HG03097 (cell line): ENCODE data around the gene SKOR1.
A peak's percentile ranks its signal among the peaks of the same experiment; 100 is the strongest.

Experiments used
- ATAC-seq: cut with Tn5 transposase; IDR thresholded peaks from one replicate; pipeline ENCODE4 v1.9.1; 2021; ENCODE audit not compliant: unreplicated experiment, low FRiP score

Gene SKOR1

DNA sequence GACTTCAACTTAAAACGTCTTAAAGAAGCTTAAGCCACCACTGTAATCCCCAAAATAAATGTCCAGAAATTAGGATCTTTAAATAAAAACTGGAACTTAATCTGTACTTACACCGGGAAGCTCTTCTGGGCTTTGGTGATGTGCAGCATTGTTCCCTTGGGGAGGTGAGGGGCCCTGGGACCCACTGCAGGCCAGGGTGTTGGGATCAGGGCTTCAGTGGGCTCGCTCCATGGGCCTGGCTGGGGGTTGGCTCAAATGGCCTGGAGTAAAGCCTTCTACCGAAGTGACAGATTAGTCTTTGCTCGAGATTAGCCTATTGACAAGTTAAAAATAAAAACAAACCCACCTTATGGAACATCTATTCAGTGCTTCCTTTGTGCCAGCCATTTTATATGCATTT, 20.7 kb downstream of the SKOR1 start:
- no peak for ATAC-seq

DNA sequence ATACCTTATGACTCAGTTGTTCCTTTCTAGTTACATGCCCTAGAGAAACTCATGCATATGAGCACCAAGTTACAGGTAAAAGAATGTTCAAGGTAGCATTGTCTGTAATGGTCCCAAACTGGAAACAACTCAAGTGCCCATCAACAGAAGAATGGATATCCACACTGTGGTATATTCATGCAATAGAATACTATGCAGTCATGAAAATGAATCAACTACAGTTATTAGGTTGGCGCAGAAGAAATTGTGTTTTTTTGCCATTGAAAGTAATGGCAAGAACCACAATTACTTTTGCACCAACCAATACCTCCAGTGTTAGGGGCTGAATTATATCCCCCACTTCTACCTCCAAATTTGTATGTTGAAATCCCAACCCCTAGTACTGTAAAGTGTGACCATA, 24.2 kb downstream of the SKOR1 start:
- ATAC-seq = no peak

DNA sequence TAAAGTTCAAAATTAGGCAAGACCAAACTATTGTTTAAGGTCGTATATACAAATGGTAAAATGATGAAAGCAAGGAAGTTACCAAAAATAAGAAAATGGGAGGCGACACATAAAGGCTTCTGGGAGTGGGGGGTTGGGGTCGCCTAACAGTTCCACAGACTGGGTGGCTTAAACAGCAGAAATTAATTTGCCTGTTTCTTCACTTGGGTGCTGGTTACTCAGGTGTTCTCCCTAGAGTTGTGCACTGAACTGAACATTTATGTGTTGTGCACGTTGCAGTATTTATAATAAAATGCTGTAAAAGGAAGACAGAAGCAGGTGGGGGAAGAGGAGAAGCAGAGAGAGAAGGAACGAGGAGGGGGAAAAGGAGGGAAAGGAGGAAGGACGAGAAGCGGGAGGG, 25.0 kb downstream of the SKOR1 start:
- no peak for ATAC-seq

DNA sequence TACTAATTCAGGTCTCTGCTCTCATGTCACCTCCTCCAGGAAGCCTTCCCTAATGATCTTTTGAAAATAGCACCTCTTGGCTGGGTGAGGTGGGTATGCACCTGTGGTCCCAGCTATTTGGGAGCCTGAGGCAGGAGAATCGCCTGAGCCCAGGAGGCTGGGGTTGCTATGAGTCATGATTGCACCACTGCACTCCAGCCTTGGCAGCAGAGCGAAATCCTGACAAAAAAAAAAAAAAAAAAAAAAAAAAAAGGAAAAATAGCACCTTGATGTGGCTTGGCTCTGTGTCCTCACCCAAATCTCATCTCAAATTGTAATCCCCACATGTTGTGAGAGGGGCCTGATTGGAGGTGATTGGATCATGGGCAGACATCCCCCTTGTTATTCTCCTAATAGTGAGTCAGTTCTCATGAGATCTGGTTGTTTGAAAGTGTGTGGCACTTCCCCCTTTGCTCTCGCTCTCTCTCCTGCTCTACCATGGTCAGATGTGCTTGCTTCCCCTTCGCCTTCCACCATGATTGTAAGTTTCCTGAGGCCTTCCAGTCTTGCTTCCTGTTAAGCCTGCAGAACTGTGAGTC, 25.8 kb downstream of the SKOR1 start:
- no peak for ATAC-seq

DNA sequence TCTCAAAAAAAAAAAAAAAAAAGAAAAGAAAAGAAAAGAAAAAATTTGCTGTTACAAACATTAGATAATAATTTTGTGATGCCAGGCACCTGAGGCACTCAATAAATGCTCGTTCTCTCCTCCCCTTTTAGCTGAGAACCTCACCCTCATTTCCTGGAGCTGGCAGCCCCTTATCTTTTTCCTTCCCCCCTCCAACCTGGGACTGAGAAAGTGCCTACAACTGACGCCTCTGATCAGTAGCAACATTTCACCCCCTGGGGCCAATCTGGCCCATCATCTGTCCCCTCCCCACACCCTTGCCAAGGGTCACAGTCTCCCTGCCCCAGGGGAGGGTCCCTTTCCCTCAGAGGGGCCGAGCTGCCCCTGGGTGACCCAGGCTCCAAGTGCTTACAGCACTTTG, 27.1 kb downstream of the SKOR1 start:
- ATAC-seq = no peak

DNA sequence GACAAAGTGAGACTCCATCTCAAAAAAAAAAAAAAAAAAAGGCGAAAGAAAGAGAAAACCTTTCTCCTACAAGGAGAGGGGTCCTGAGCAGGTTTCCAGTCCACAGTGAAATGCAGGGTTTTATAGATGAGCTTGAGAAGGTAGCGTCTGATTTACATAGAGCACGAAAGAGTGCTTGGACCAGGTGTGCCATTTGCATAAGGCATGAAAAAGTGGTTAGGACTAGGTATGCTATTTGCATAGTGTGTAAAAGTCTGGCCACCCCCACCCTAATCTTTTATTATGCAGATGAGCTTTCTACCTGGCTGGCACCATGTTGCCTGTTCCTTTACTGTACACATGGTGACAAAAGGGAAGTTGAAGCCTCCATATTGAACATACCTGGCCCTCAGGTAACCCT, 28.1 kb downstream of the SKOR1 start:
- ATAC-seq = no peak

DNA sequence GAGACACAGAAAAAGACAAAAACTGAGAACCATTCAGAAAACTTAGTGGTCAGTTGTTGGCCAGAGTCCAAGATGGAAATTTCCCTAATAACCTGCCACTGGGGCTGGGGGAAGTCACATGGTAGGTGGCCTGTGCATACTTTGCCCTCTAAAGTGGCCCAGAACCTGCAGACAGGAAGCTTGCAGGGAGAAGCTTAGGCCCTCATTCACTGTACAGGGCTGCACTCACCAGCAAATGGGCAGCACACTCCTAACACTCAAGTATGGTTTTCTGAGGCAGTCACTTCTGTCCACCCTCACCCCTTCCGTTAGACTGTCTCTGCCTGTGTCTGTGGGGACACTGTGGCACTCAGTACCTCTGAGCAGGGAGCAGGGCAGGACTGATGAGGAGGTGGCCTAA, 29.0 kb downstream of the SKOR1 start:
- ATAC-seq = no peak

DNA sequence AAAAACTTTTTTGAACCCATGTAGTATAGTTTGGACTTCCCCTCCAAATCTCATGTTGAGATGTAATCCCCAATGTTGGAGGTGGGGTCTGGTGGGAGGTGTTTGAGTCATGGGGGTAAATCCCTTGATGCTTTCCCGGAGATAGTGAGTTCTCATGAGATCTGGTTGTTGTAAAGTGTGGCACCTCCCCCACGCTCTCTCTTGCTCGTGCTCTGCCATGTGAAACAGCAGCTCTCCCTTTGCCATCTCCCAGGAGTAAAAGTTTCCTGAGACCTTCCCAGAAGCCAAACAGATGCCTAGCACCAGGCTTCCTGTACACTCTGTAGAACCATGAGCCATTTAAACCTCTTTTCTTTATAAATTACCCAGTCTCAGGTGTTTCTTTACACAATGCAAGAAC, 30.5 kb downstream of the SKOR1 start:
- no peak for ATAC-seq

DNA sequence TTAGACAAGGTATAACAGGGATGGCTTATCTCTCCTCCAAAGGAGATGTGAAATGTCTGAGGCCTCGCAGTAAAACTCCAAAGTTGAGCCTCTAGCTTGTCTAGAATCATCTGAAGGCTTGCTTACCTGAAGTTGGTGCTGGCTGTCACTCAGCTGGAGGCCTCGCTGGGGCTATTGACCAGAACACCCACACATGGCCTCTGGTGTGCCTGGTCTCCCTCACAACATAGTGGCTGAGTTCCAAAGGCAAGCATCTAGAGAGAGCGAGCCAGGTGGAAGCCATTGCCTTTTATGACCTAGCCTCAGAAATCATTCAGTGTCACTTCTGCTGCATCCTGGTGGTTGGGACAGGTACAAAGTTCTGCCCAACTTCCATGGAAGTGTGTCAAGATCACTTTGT, 31.9 kb downstream of the SKOR1 start:
- ATAC-seq = no peak

DNA sequence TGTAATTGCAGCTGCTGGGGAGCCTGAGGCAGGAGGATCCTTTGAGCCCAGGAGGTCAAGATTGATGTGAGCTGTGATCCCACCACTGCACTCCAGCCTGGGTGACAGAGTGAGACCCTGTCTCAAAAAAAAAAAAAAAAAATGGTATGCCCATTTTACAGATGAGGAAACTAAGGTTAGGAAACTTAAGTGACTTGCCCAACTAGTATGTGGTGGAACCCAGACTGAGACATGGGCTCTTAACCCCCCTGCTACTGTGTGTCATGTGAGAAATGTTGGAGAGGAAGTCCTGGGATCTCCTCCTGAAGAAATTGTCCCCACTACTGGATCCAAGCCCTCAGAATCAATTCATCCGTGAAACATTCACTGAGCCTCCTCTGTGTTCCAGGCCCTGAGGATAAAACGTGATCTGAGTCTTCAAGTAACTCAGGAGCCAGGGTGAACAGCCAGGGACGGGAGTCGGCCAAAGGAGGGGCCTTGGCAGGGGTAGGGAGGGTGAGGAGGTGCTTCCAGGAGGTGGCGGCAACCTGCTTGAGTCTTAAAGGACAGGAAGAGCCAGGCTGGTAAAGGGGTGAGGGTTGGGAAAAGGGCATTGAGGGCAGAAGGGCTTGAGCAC, 34.1 kb downstream of the SKOR1 start:
- ATAC-seq = no peak

DNA sequence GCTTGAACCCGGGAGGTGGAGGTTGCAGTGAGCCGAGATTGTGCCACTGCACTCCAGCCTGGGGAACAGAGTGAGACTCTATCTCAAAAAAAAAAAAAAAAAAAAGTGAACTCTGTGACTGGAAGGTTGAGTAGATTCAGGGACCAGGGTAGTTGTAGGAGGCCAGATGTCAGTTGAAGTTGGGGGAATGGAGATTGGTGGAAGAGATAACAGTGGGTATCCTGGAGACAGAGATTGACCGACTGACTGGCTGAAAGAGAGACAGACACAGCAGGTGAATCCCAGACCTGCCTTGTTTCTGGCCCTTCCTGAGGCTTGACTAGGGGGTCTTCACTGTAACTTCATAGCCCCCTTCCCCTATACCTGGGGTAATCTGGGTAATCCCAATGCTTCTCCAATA, 36.7 kb downstream of the SKOR1 start:
- no peak for ATAC-seq

DNA sequence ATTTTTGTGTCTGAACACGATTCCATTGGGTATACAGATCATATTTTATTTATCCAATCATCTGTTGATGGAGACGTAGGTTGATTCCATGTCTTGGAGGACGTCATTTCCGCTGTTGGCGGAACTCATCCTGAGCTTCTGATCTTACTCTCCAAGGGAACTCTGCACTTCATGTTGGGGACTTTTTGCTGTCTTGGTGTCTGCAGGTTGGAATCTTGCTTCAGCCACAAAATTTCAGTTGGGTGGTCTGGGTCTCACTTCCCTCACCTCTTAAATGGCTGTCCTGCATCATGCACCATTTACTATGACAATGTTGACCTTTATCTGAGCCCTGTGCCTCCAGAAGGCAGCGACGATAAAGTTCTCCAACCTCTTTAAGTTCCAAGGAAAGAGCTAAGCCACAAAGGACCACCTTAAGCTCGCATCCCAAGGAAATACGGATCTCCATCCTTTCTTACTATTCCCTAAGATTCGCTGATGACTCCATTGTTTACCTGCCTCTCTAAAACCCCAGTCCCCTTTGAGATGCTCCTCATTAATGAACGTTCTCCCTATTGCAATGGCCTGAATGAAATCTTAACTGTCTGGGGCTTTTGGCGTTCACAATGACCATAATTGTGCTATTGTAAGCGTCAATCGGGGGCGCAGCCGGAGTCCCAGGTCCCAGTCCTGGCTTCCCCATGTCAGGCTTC, 37.6 kb downstream of the SKOR1 start:
- ATAC-seq = peak; percentile 15

DNA sequence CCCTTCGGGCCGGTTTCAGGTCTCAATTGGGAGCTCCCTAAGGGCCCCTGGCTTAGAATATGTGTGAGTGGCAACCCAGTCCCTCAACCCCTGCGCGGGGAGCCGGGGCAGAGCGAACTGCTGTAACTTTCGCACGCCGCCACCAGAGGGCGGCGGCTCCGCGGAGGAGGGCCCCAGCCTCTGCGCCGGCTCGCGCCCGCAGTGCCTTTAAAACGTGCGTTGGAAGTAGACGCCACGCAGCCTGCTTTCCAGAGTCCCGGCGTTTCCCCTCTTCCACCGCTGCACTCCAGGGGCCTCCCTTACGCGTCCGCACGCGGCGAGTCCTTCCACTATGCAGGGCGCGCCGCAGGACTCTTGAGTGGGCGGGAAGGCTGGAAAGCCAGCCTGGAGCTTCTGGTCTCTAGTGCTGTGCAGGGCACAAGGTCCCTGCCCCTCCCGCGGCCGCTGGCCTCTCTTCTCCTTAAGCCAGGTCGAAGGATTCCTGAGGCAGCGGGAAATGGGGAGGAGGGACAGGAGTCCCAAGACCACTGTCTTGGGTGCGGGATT, 38.2 kb downstream of the SKOR1 start:
- ATAC-seq = peak; percentile 79

DNA sequence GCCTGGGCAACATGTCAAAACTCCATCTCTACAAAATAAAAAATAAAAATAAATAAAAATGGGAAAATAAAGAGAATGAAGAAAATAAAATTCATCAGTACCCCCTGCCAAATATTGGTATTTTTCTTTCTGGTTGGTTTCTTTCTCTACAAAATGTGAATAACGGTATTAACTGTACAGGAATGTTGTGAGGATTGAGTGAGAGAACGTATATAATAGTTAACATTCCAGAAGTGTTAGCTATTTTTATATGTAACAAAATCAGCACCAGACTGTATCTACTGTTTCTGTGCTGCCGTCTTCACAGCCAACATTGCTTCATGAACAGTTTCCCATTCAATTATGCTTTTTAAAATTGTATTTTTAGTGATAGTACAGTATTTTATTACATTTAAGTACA, 40.0 kb downstream of the SKOR1 start:
- ATAC-seq = no peak

DNA sequence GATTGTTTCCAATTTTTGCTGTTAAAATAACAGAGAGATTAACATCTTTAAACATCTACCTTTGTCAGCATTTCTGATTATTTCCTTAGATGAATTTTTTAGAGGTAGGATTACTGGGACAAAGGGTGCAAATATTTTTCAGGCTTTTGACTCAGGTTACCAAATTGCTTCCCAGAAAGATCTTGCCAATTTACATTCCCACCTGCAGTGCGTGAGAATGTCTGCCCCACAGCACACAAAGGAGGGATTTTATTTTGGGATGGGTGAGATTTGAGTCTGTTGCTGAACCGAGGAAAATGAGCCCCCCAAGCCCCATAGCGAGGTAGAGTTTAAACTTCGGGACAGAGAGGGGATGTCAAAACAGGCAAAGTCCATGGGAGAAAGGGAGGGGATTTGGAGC, 40.5 kb downstream of the SKOR1 start:
- ATAC-seq = no peak

DNA sequence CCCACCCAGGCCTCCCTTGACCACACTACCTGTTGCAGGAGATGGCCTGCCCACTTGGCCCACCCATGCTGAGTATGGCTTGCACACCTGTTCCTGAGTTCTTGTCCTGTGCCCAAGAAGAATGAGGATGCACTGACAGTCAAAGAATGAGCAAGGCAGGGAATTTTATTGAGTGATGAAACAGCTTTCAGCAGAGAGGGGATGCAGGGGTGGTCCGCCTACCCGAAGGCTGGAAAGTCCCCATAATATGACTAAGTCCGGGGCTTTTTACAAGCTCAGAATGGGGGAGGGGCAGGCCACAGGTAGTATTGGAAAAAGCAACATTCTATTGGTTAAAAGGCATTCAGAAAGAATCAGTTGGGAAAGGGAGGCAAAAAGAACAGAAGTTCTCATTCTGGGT, 44.4 kb downstream of the SKOR1 start:
- ATAC-seq = no peak

DNA sequence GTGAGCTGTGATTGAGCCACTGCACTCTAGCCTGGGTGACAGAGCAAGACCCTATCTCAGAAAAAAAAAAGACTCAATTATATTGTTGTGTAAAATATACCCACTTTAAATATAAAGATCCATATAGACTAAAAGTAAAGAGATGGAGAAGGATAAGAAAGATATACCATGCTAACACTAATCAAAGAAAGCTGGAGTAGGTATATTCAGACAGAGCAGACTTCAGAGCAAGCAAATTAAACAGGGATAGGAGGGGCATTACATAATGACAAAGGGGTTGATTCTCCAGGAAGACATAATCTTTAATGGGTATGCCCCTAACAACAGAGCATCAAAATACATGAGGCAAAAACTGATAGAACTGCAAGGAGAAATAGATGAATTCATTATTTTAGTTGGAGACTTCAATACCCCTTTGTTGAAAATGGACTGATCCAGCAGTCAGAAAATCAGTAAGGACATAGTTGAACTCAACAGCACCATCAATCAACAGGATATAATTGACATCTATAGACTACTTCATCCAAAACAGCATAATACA, 45.6 kb downstream of the SKOR1 start:
- no peak for ATAC-seq

DNA sequence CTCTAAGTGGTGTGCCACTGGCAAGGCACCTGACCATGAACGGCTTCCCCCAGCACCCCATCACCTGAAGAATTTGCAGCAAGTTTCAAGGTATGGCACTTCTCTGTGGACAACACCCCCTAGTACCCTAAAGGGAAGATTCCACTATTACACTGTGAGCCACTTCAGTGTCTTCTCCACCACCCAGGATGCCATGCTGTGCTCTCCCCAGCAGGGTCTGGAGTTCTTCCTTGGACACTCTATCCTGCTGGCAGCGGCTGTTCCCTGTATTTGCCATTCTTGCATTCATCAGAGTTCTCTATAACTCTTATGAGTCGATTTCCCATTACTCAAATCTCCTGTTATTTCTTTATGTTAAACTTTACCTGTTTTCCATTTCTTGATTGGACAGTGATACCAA, 48.5 kb downstream of the SKOR1 start:
- no peak for ATAC-seq

DNA sequence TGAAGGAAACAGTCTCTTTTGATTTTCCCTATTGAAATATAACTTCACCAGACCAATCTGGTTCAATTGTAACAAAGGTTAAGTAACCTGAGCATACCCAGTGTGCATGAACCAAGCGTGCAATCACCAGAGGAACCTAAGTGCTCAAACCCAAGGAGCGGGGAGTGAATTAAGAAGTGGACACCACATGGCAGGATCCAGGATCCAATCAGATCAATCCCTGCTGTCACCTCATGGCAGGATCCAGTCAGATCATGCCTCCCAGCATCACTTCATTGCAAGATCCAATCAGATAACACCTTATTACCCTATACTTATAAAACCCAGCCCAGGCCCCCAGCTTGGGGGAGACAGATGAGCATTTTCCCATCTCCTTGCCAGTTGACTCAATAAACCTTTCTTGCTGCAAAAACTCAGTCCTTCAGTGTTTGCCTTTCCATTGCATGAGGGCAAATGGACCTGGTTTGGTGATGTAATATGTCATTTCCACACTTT, 53.5 kb downstream of the SKOR1 start:
- no peak for ATAC-seq

DNA sequence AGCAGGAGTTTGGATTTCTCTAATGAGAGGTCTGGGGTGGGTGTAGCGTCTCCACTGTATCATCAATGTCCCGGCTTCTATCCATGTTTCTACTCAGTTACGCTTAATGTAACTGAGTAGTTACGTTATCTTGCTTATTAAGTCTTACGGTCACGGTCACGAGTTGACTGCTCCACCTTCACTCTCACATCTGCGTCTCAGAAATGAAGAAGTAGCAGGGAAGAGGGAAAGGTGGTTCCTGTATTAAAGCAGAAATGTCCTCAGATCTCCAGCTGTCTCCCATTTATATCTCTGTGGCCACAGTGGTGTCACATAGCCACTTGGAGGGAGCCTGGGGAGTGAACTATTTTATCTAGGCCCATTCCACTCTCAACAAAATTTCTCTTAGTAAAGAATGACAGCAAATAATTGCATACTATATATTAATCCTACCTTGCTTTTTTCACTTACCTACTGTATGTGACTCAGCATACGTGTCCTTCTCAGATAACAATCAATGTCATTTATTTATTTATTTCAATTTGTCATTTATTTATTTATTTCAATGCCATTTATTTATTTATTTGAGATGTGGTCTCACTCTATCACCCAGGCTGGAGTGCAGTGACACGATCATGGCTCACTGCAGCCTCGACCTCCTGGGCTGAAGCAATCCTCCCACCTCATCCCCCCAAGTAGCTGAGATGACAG, 54.3 kb downstream of the SKOR1 start:
- ATAC-seq = no peak

DNA sequence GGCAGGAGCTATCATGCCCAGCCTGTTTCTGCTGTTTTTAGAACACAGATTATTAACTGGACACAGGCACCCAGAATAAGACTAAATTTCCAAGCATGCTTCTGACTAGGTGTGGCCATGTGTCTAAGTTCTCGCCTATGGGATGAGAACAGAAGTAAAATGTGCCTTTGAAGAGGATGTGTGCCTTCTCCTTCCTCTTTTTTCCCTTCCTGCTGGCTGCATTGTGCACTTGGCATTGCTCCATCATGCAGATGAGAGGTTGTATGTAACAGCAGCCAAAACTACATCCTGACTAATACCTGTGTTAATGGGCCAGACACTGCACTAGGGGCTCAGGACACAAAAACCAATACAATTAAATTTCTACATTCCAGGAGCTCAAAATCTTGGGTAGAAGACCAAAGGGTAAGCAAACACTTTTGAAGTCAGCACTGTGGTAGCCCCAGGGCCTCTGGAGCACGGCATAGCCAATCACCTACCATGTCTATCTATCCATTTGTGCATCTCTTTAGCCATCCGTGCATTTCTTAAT, 55.4 kb downstream of the SKOR1 start:
- ATAC-seq = no peak
